ENCODE results near the gene DPYSL5. TPM values are rescaled to one million over a fixed set of nuclear protein-coding genes. Genes with fewer than 3 reads are reported as not detected.

DPYSL5 gene
- total and polyA plus RNA-seq, 2 of the 8 experiments (the other 6 are each of a cell fraction or from before 2014, with no cell fraction given) = 11.9 to 16.4 TPM

DNA sequence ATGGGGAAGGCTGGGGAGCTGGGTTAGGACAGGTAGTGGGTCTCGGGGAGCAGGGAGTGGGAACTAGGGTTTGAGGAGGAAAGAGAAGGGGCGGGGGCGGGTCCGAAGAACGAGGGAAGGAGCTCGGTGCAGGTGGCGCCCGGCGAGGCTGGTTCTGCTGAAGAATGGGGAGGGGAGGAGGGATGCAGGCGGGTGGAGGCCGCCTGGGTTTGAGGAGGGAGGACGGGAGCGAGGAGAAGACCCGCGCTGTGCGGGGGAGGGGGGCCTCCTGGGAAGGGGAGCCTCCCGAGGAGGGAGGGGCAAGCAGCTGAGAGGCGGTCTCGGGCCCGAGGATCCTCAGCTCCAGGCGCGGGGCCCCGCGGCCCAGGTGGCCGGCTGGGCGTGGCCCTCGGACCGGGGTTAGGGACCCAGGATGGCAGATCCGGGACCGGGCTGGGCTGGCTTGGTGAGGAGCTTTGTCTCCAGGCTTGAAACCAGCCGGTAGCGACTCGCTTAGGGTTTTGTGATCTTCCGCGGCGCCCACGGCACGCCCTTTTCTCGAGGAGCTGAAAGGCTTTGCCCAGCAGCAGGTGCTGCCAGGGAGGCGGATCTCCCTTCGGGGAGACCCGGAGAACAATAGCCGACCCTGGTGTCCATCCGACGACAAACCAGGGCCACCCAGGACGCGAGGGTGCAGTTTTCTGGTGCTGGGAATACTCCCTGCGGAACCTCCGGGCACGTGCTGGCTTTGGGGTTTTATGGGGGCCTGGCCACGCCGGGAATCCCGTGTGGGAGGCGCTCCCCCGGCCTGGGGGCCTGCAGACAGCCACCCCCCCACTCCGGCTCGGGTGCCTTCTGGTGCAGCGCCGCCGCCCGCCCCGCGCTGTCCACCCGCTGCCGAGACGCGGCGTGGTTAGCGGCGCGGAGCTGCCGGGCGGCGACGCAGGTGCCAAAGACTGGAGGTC lies 1.4 kb downstream of the DPYSL5 start (continued):
- TF ChIP-seq RBBP5 (IDR thresholded peaks at IDR 0.05; ENCODE audit: borderline replicate concordance, low read depth, low read length) = no peak
- TF ChIP-seq EGR1 (IDR thresholded peaks at IDR 0.05; ENCODE audit: borderline replicate concordance, low read depth, low read length) = peak; percentile 73; the same call in 1 of the 2 replicates
- TF ChIP-seq CHD1 (IDR thresholded peaks at IDR 0.05; ENCODE audit: low read depth, low read length) = no peak
- TF ChIP-seq TCF12 (IDR thresholded peaks at IDR 0.05; ENCODE audit: low read depth, low read length) = 0 out of 2 replicates have a peak, but pooled peaks have one; percentile 45
- no peak for TF ChIP-seq POU5F1 (IDR thresholded peaks at IDR 0.05; ENCODE audit: low read depth, low read length)
- TF ChIP-seq CBX8 (IDR thresholded peaks at IDR 0.05; ENCODE audit: borderline replicate concordance, low read depth, low read length) = no peak
- no peak for TF ChIP-seq TEAD4 (IDR thresholded peaks at IDR 0.05; ENCODE audit: low read depth, low read length)
- no peak for TF ChIP-seq KDM4A (IDR thresholded peaks at IDR 0.05; ENCODE audit: low read depth, low read length, severe bottlenecking)
- no peak for TF ChIP-seq RXRA (IDR thresholded peaks at IDR 0.05; ENCODE audit: insufficient read depth, low read depth, low read length)
- no peak for TF ChIP-seq HDAC2 (IDR thresholded peaks at IDR 0.05; ENCODE audit: borderline replicate concordance in 1 of 2, low read depth in 2 of 2, low read length in 2 of 2)
- peak; percentile 16; the same call in 1 of the 2 replicates for TF ChIP-seq KDM1A (IDR thresholded peaks at IDR 0.05; ENCODE audit: borderline replicate concordance, low read length)
- no peak for TF ChIP-seq GTF2F1 (IDR thresholded peaks at IDR 0.05; ENCODE audit: borderline replicate concordance, low read depth, low read length)
- no peak for TF ChIP-seq HDAC6 (IDR thresholded peaks at IDR 0.05; ENCODE audit: low read depth, low read length)
- no peak for TF ChIP-seq SP4 (IDR thresholded peaks at IDR 0.05; ENCODE audit: low read length)
- no peak for TF ChIP-seq ZNF274 (IDR thresholded peaks at IDR 0.05; ENCODE audit: borderline replicate concordance, extremely low read depth, low read length)
- no peak for TF ChIP-seq MAFK (IDR thresholded peaks at IDR 0.05; ENCODE audit: low read depth, low read length)
- TF ChIP-seq SP1 (IDR thresholded peaks at IDR 0.05; ENCODE audit: low read depth, low read length) = no peak
- TF ChIP-seq, protein P1, sequence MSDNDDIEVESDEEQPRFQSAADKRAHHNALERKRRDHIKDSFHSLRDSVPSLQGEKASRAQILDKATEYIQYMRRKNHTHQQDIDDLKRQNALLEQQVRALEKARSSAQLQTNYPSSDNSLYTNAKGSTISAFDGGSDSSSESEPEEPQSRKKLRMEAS (IDR thresholded peaks at IDR 0.05) = peak; percentile 69
- TF ChIP-seq TAF7 (optimal IDR thresholded peaks at IDR 0.05; ENCODE audit: borderline replicate concordance, low read depth, low read length) = no peak
- no peak for TF ChIP-seq CREB1 (IDR thresholded peaks at IDR 0.05)
- TF ChIP-seq JUN (IDR thresholded peaks at IDR 0.05; ENCODE audit: low read depth, low read length) = no peak
- TF ChIP-seq SIN3A (conservative IDR thresholded peaks at IDR 0.05 in 1 of 2, IDR thresholded peaks at IDR 0.05 in 1 of 2; ENCODE audit: low read depth in 1 of 2, low read length in 2 of 2) = no peak
- TF ChIP-seq, protein P2, sequence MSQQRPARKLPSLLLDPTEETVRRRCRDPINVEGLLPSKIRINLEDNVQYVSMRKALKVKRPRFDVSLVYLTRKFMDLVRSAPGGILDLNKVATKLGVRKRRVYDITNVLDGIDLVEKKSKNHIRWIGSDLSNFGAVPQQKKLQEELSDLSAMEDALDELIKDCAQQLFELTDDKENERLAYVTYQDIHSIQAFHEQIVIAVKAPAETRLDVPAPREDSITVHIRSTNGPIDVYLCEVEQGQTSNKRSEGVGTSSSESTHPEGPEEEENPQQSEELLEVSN (IDR thresholded peaks at IDR 0.05) = peak; percentile 49; the same call in 1 of the 2 replicates
